ENCODE data around the gene DNAJC27. TPM values are rescaled to one million over a fixed set of nuclear protein-coding genes. Genes with fewer than 3 reads are reported as not detected.

Gene DNAJC27
- total and polyA plus RNA-seq, 8 donors, result 1.8 to 4.7 (median 3.2) TPM

GRCh38 chr2:24910245-24910644, 61.5 kb downstream of the DNAJC27 start:
- H3K4me3 ChIP-seq, result no peak overlapping the region
- H3K27me3 ChIP-seq, result no peaks in the 10 kb centered on the region
- FAIRE-seq (no peak), DNase-seq (no peak), ATAC-seq (no peak)
- intact Hi-C loops (cut with DNase I), result no loop called here
- H3K4me1 ChIP-seq, result no peaks in the 10 kb centered on the region
- no peak overlapping the region for H3K27ac ChIP-seq
- WGBS, 2 donors, result 91 to 95% methylated on average over 3 of the region's 3 CpGs
- no peak for TF ChIP-seq CTCF (IDR thresholded peaks at IDR 0.05)
- H3K9me3 ChIP-seq, result no peaks in the 10 kb centered on the region
- no peaks in the 10 kb centered on the region for H3K36me3 ChIP-seq

- DNase-seq (no peak), FAIRE-seq (no peak), ATAC-seq (no peak)
- WGBS, 2 donors, result 84 to 86% methylated on average over 5 of the region's 5 CpGs
- no peak overlapping the region for H3K27ac ChIP-seq
- no peak for TF ChIP-seq CTCF (IDR thresholded peaks at IDR 0.05)
- no peaks in the 10 kb centered on the region for H3K9me3 ChIP-seq
- no peaks in the 10 kb centered on the region for H3K36me3 ChIP-seq
- intact Hi-C loops (cut with DNase I), result no loop called here
- H3K4me1 ChIP-seq, result no peaks in the 10 kb centered on the region
- H3K4me3 ChIP-seq, result no peak overlapping the region
- H3K27me3 ChIP-seq, result no peaks in the 10 kb centered on the region
Observed at GRCh38 chr2:24909555-24910177, 62.1 kb downstream of the DNAJC27 start.

- intact Hi-C loops (cut with DNase I), result no loop called here
- H3K36me3 ChIP-seq, result no peaks in the 10 kb centered on the region
- ATAC-seq (no peak), FAIRE-seq (no peak), DNase-seq (no peak)
- no peak overlapping the region for H3K4me3 ChIP-seq
- WGBS, 2 donors, result 79 to 80% methylated on average over 8 of the region's 8 CpGs
- TF ChIP-seq CTCF (IDR thresholded peaks at IDR 0.05), result no peak
- H3K27ac ChIP-seq, result no peak overlapping the region
- H3K27me3 ChIP-seq, result no peaks in the 10 kb centered on the region
- H3K4me1 ChIP-seq, result no peaks in the 10 kb centered on the region
- H3K9me3 ChIP-seq, result no peaks in the 10 kb centered on the region
Observed at GRCh38 chr2:24908461-24908901, 63.3 kb downstream of the DNAJC27 start.

- ATAC-seq, result peak in 1 of 4 donors; percentile 51
- Histone ChIP-seq H3K27me3 (no peaks in the 10 kb centered on the region), H3K36me3 (no peaks in the 10 kb centered on the region), H3K4me3 (no peak overlapping the region), H3K4me1 (no peaks in the 10 kb centered on the region), H3K9me3 (no peaks in the 10 kb centered on the region), H3K27ac (no peak overlapping the region)
- no peak for DNase-seq
- no peak for FAIRE-seq
- TF ChIP-seq CTCF (IDR thresholded peaks at IDR 0.05), result no peak
- 80 to 91% methylated on average over 5 of the region's 5 CpGs for WGBS, 2 donors
- intact Hi-C loops (cut with DNase I), result no loop called here
Observed at GRCh38 chr2:24907116-24907515, 64.6 kb downstream of the DNAJC27 start.

- intact Hi-C loops (cut with DNase I), result no loop called here
- Histone ChIP-seq H3K9me3 (no peaks in the 10 kb centered on the region), H3K27me3 (no peaks in the 10 kb centered on the region), H3K4me3 (no peak overlapping the region), H3K4me1 (no peaks in the 10 kb centered on the region), H3K36me3 (no peaks in the 10 kb centered on the region), H3K27ac (no peak overlapping the region)
- FAIRE-seq, result no peak
- ATAC-seq, result no peak
- WGBS, 2 donors, result 77 to 93% methylated on average over 6 of the region's 6 CpGs
- DNase-seq, result no peak
- TF ChIP-seq CTCF (IDR thresholded peaks at IDR 0.05), result no peak
Observed at GRCh38 chr2:24906466-24906865, 65.3 kb downstream of the DNAJC27 start.

Measured in pancreas (tissue), 10 donors.